COLO829 (cell line): ENCODE measurements around the gene TNFSF11.

Experiments
- DNase-seq: peaks from one replicate; pipeline ENCODE4 v3.0.0; 2012; ENCODE audit warnings: low spot score

TNFSF11 gene

GRCh38 chr13:42611086-42611779 lies 37.3 kb downstream of the TNFSF11 start:
- no peak for DNase-seq

- no peak for DNase-seq
These were observed 38.2 kb downstream of the TNFSF11 start for GRCh38 chr13:42612021-42612765.

DNA sequence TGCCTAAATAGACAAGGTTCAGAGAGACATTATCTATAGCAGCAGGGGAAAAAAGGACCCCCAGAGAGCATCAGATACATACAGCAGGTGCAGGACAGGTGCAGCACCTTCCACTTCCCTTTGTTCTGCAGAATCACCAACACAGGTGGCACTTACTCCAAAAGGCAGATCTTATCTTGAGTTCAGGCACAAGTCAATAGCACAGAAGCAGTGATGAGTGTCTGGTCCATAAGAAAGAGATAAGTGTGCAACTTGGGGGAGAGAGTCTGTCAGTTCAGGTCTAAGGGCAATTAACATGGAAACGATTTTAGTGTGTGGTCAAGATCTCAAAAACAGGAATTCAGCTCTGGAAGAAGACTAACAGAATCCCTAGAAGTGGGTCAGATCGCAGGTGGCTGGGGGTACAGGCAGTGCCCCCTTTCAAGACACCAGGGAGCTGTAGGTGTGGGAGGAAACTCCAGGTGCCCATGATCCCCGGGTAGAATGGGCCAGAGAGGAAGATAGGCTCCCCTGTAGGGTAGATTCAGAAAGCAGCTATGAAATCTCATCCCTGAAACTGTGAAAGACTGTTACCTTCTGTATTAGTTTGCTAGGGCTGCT lies 40.6 kb downstream of the TNFSF11 start:
- DNase-seq = no peak

DNA sequence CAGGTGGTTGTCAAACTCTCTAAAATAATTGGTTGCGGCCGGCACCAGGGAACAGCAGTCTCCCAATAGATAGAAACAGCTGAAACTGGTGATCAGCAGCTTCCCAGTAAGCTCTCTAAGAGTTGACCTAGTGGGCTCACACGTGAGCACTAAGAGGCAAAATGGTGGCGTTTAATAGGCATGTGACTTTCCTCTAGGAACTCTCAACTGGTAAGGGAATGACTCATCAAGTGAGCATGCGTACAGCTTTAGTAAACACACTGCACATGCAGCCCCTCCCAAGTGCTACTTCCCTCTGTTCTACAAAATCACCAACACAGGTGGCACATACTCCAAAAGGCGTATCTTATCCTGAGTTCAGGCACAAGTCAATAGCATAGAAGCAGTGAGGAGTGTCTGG lies 41.7 kb downstream of the TNFSF11 start:
- no peak for DNase-seq

GRCh38 chr13:42617221-42617620 lies 43.3 kb downstream of the TNFSF11 start:
- no peak for DNase-seq

GRCh38 chr13:42623916-42624315 lies 50.0 kb downstream of the TNFSF11 start:
- DNase-seq = no peak

GRCh38 chr13:42625611-42626010 lies 51.7 kb downstream of the TNFSF11 start:
- no peak for DNase-seq

- DNase-seq = no peak
These were observed 52.4 kb downstream of the TNFSF11 start for GRCh38 chr13:42626176-42626860.

GRCh38 chr13:42628666-42629065 lies 54.7 kb downstream of the TNFSF11 start:
- no peak for DNase-seq

DNA sequence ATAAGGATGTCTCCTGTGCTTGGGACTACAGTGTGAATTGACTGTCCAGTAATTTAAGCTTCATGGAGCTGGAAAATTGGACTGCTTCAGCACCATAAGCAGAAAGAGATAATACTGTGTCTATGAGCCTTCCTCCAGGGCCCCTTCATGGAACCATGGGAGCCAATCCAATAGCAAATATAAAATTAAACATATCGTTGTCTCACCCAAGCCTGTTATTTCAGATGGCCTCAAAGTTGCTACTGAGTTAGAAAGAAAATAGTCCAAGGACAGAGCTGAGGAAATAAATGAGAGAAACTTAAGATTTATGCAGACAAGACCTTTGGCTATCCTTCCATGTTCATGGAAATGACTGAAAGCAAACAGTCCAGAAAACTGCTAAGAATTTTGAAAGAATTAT lies 57.2 kb downstream of the TNFSF11 start:
- no peak for DNase-seq

GRCh38 chr13:42633495-42633894 lies 59.5 kb downstream of the TNFSF11 start:
- DNase-seq = peak; percentile 11

DNA sequence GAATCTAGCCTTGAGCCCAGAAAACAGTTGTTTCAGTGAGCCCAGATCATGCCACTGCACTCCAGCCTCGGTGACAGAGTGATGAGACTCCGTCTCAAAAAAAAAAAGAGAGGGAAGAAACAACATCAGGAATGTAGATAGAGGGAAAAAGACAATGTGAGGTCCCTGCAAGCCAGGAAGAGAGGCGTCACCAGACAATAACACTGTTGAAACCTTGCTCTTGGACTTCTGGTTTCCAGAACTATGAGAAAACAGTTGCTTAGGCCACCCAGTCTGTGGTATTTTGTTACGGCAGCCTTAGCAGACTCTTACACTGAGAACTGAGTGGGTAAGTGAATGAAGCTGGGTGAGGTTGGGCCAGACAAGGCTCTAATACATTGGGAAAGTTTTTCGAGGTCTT lies 64.1 kb downstream of the TNFSF11 start:
- DNase-seq = no peak

DNA sequence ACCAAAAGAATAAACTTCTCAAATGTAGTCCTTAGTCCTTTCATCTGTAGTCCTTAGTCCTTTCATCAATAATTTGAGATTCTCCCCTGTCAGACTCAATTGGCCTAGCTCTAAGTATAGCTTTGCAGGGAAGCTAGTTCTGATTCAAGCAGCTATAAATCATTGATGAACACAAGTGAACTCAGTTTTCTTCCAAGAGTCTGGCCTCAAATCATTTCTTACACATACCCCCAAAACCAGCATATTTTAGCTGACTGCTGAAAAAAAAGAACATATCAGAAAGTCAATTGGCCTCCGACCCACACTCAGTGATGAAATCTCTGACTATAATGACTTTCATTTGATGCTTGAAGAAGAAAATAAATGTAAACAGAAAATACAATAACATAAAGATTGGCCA lies 64.9 kb downstream of the TNFSF11 start:
- DNase-seq = no peak

DNA sequence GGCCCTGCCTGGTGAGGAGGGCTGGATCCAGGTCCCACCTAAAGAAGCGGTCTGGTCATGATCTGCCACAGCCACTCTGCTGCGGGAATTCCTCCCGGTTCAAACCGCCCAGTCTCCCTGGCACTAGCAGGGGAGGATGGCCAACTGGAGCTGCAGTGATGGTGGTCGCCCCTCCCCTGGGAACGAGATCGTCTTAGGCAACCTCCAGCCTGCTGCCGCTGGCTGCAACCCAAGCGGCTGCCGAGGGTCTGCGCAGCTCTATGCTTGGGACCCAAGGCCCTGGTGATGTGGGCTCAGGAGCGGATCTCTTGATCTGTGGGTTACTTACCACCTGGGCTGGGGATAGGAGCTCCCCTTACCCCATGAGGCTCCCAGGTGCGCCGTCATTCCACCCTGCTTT lies 69.1 kb downstream of the TNFSF11 start:
- no peak for DNase-seq

DNA sequence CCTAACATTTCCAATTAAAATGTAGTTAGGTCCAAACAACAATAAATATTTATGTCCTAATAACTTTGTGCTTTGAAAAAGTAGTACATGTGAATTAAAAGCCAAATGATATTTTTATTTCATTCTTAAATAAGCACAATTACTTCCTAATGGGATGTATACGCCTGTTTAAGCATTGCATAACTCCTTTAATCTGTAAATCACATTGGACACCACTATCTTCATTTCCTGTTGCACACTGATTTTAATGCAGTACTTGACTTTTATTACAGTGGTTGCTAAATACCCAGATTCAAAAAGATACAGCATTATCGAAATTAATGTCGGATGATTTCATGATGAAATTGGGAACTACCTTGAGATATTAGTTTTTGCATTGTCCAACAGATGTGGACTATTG lies 70.9 kb downstream of the TNFSF11 start:
- no peak for DNase-seq

GRCh38 chr13:42645717-42646116 lies 71.8 kb downstream of the TNFSF11 start:
- DNase-seq = no peak

- DNase-seq = no peak
These were observed 75.2 kb downstream of the TNFSF11 start for GRCh38 chr13:42649141-42649540.

DNA sequence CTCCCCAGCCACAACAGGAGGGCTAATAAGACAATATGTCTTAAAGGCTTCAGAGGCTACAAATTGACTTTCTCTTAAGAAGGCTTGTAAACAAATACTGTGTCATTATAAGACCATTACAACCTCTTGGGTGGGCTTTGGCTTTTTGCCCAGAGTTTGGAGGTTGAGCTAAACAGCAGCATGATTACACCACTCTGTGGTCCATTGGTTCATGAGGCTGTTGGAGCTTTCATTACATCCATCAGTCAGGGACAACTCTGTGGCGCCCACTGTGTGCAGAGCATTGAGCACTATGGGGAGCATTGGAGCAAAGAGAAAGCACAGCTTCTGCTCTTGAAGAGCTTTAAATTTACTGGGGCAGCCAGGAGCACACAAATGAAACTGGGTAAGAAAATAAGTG lies 75.9 kb downstream of the TNFSF11 start:
- no peak for DNase-seq

GRCh38 chr13:42650506-42650905 lies 76.6 kb downstream of the TNFSF11 start:
- no peak for DNase-seq

DNA sequence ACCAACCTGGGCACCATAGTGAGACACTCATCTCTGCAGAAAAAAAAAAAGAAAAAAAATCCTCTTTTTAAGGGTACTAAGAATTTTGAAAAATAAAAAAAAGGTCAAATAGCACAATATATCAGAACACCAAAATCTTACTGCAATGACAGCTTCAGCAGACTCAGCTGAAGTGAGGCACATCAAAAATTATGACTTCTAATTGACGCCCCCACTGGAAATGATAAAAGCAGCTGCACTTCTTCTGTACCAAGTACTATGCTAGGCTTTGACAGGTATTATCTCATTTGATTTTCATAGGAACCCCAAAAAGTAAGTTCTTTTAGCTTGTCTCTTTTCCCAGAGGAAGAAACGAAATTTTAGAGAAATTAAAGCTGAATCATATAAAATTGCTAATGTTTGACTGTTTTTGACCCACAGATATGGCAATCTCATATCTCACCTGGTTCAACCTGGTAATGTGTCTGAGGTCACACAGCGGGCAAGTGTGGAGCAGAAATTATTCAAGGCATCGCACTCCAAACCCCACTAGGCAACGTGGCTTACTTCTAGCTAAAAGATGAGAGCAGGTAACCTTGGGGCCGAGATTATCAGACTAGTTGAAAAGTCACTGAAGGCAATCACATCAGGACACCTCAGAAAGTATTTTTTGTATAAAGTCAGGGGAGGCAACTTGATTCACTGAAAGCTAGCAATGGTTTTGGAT lies 78.1 kb downstream of the TNFSF11 start:
- no peak for DNase-seq

DNA sequence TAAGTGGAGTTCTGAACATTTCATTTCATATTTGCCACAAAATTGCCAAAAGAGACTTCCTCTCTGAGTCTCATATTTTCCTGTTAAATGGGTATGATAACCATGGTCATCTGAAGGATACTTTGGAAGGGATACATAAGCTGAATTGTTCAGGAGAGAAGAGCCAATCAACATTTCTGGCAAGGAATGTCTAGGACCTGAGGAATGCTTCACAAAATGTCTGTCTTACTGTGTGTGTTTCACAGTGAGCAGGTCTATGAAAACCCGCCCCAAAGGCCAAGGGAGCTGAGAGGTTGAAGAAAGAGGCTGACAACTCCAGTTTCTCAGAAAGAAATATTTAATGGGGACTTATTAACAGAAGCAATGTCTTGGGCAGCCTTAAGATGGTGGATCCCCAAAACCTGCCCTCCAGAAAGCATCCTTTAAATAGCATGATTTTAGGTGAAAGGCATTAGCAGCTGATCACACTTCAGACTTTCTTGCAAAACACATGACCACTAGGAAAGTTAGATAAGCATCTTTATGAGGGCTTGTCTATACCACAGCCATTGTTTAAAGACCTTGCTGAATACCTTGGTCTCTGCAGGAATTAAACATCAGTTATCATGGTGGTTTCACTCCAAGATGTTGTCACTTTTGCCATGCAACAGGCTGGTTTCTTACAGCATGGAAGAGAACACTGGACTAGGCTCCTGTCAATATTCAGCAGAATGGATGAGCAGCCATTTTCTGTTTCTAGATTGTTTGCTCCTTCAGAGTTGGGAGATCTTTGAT lies 78.9 kb downstream of the TNFSF11 start:
- DNase-seq = no peak
